IgD-negative memory B cell (primary cell): Measurements from ENCODE around the gene TRIM46. TPM values are rescaled to one million over a fixed set of nuclear protein-coding genes. Genes with fewer than 3 reads are reported as not detected.
A peak's percentile ranks its signal among the peaks of the same experiment; 100 is the strongest.
"Not testable (repeated sequence)": the region's sequence is repeated elsewhere in the genome, so short reads cannot be mapped to it uniquely, and the experiment has no call there.

Experiments
- H3K27ac Mint-ChIP-seq, 3 donors: one replicate each; pipeline ENCODE4 v1.8.0; 2020 to 2022; ENCODE audit warnings: mild to moderate bottlenecking in 3 of 3, mixed read lengths in 3 of 3, moderate library complexity in 1 of 3
- H3K27me3 Mint-ChIP-seq: one replicate; pipeline ENCODE4 v1.8.0; 2021; ENCODE audit warnings: mixed read lengths
- H3K36me3 Mint-ChIP-seq: one replicate; pipeline ENCODE4 v1.8.0; 2020; ENCODE audit warnings: mild to moderate bottlenecking, mixed read lengths
- H3K4me1 Mint-ChIP-seq, 3 donors: one replicate each; pipeline ENCODE4 v1.8.0; 2020 to 2022; ENCODE audit warnings: mixed read lengths in 3 of 3, mild to moderate bottlenecking in 1 of 3
- H3K4me3 Mint-ChIP-seq, 4 donors: one replicate each; pipeline ENCODE4 v1.8.0; 2020 to 2022; ENCODE audit warnings: mild to moderate bottlenecking in 4 of 4, mixed read lengths in 4 of 4, moderate library complexity in 3 of 4
- H3K9me3 Mint-ChIP-seq, 3 donors: one replicate each; pipeline ENCODE4 v1.8.0; 2020 to 2021; ENCODE audit warnings: mixed read lengths in 3 of 3, mild to moderate bottlenecking in 1 of 3
- polyA plus RNA-seq: library from polyadenylated mRNA; unstranded; fragments of 300-500 nt; fragmentation: Illumina TruSeq; gene quantifications from one replicate; pipeline ENCODE4 v1.2.3, GENCODE V29; 2021

TRIM46 gene
- polyA plus RNA-seq, 1 donor from 2014 or later: 0.14 TPM

- Mint-ChIP-seq H3K27ac (peak overlapping the region in 2 of 3 donors; percentile 29 to 63), H3K4me1 (peaks cover 12 to 16% (median 13%) of the 10 kb centered on the region in 3 donors)
- not testable (repeated sequence) for H3K4me3 Mint-ChIP-seq, H3K36me3 Mint-ChIP-seq, H3K9me3 Mint-ChIP-seq, H3K27me3 Mint-ChIP-seq
These were observed 9.9 kb upstream of the TRIM46 start for GRCh38 chr1:155163785-155164184.

- H3K4me3 Mint-ChIP-seq, H3K36me3 Mint-ChIP-seq, H3K9me3 Mint-ChIP-seq, H3K27ac Mint-ChIP-seq, H3K27me3 Mint-ChIP-seq: not testable (repeated sequence)
- H3K4me1 Mint-ChIP-seq: peaks cover 13 to 19% (median 19%) of the 10 kb centered on the region in 3 donors
These were observed 9.0 kb upstream of the TRIM46 start for GRCh38 chr1:155164625-155165024.

GRCh38 chr1:155166051-155166470, 7.6 kb upstream of the TRIM46 start:
- peak overlapping the region in 1 of 4 donors; percentile 12 for H3K4me3 Mint-ChIP-seq
- peak overlapping the region in 1 of 3 donors; percentile 59 for H3K27ac Mint-ChIP-seq

GRCh38 chr1:155166471-155167165, 7.0 kb upstream of the TRIM46 start:
- Mint-ChIP-seq H3K27me3 (no peaks in the 10 kb centered on the region), H3K27ac (no peak overlapping the region), H3K36me3 (no peaks in the 10 kb centered on the region), H3K4me1 (peaks cover 18 to 20% (median 20%) of the 10 kb centered on the region in 3 donors), H3K9me3 (no peaks in the 10 kb centered on the region), H3K4me3 (peak overlapping the region in 2 of 4 donors; percentile 87 to 92)

More at GRCh38 chr1:155166051-155166470, 7.6 kb upstream of the TRIM46 start:
- Mint-ChIP-seq H3K4me1 (peaks cover 16 to 20% (median 20%) of the 10 kb centered on the region in 3 donors), H3K27me3 (no peaks in the 10 kb centered on the region), H3K36me3 (no peaks in the 10 kb centered on the region), H3K9me3 (no peaks in the 10 kb centered on the region)

- Mint-ChIP-seq H3K4me3 (peak overlapping the region; percentile 63 to 92 (median 81)), H3K27ac (peak overlapping the region; percentile 39 to 80 (median 74)), H3K9me3 (no peaks in the 10 kb centered on the region), H3K36me3 (no peaks in the 10 kb centered on the region), H3K27me3 (no peaks in the 10 kb centered on the region), H3K4me1 (peaks cover 26 to 27% (median 26%) of the 10 kb centered on the region in 3 donors)
These were observed 6.2 kb upstream of the TRIM46 start for GRCh38 chr1:155167166-155168104.

- H3K36me3 Mint-ChIP-seq, H3K27me3 Mint-ChIP-seq, H3K9me3 Mint-ChIP-seq: not testable (repeated sequence)
- H3K4me1 Mint-ChIP-seq: peaks cover 27 to 31% (median 28%) of the 10 kb centered on the region in 3 donors
- H3K4me3 Mint-ChIP-seq: peak overlapping the region; percentile 63 to 92 (median 81)
- H3K27ac Mint-ChIP-seq: peak overlapping the region in 1 of 3 donors; percentile 80
These were observed 5.6 kb upstream of the TRIM46 start for GRCh38 chr1:155168105-155168445.

GRCh38 chr1:155168456-155169210, 5.0 kb upstream of the TRIM46 start:
- Mint-ChIP-seq H3K36me3 (no peaks in the 10 kb centered on the region), H3K4me1 (peaks cover 31 to 35% (median 33%) of the 10 kb centered on the region in 3 donors), H3K27me3 (peaks cover 3% of the 10 kb centered on the region), H3K9me3 (no peaks in the 10 kb centered on the region), H3K27ac (no peak overlapping the region), H3K4me3 (peak overlapping the region in 1 of 4 donors; percentile 75)

GRCh38 chr1:155169541-155169940, 4.1 kb upstream of the TRIM46 start:
- Mint-ChIP-seq H3K36me3 (no peaks in the 10 kb centered on the region), H3K9me3 (no peaks in the 10 kb centered on the region), H3K27ac (peak overlapping the region in 1 of 3 donors; percentile 36), H3K4me3 (peak overlapping the region in 2 of 4 donors; percentile 59 to 75), H3K27me3 (peaks cover 3% of the 10 kb centered on the region), H3K4me1 (peaks cover 32 to 36% (median 35%) of the 10 kb centered on the region in 3 donors)

- no peaks in the 10 kb centered on the region for H3K9me3 Mint-ChIP-seq
- peaks cover 32 to 39% (median 35%) of the 10 kb centered on the region in 3 donors for H3K4me1 Mint-ChIP-seq
- H3K27me3 Mint-ChIP-seq: peaks cover 3% of the 10 kb centered on the region
- peak overlapping the region in 1 of 4 donors; percentile 76 for H3K4me3 Mint-ChIP-seq
- no peaks in the 10 kb centered on the region for H3K36me3 Mint-ChIP-seq
- no peak overlapping the region for H3K27ac Mint-ChIP-seq
These were observed 3.4 kb upstream of the TRIM46 start for GRCh38 chr1:155170101-155170785.

- Mint-ChIP-seq H3K27me3 (peaks cover 3% of the 10 kb centered on the region), H3K4me3 (peak overlapping the region in 1 of 4 donors; percentile 7), H3K27ac (no peak overlapping the region), H3K4me1 (peaks cover 32 to 37% (median 35%) of the 10 kb centered on the region in 3 donors), H3K9me3 (no peaks in the 10 kb centered on the region), H3K36me3 (no peaks in the 10 kb centered on the region)
These were observed 2.8 kb upstream of the TRIM46 start for GRCh38 chr1:155170806-155171205.

GRCh38 chr1:155171836-155172731, 1.6 kb upstream of the TRIM46 start:
- H3K36me3 Mint-ChIP-seq: no peaks in the 10 kb centered on the region
- H3K4me1 Mint-ChIP-seq: peaks cover 34 to 38% (median 37%) of the 10 kb centered on the region in 3 donors

GRCh38 chr1:155172732-155173477, 744 bp upstream of the TRIM46 start, which contains the start of gene KRTCAP2:
Gene KRTCAP2, minus strand, starts transcription at chr1:155173304. Its CDS starts 80 bp downstream, at chr1:155173224.
- H3K4me3 Mint-ChIP-seq: peak within 1 kb of the TSS; percentile 94 to 100 (median 98)
- H3K36me3 Mint-ChIP-seq: no peaks in the 10 kb centered on the region
- peaks cover 3% of the 10 kb centered on the region for H3K27me3 Mint-ChIP-seq
- peaks cover 26 to 31% (median 31%) of the 10 kb centered on the region in 3 donors for H3K4me1 Mint-ChIP-seq
- H3K27ac Mint-ChIP-seq: peak within 1 kb of the TSS; percentile 90 to 99 (median 99)
- H3K9me3 Mint-ChIP-seq: no peaks in the 10 kb centered on the region

More at GRCh38 chr1:155171836-155172731, 1.6 kb upstream of the TRIM46 start:
- peak overlapping the region; percentile 94 to 100 (median 98) for H3K4me3 Mint-ChIP-seq
- H3K27me3 Mint-ChIP-seq: peaks cover 3% of the 10 kb centered on the region
- H3K27ac Mint-ChIP-seq: peak overlapping the region; percentile 90 to 99 (median 99)
- H3K9me3 Mint-ChIP-seq: no peaks in the 10 kb centered on the region
